Measurements from ENCODE around the gene DPYSL4. TPM values are rescaled to one million over a fixed set of nuclear protein-coding genes. Genes with fewer than 3 reads are reported as not detected.
"Not testable (repeated sequence)": the region's sequence is repeated elsewhere in the genome, so short reads cannot be mapped to it uniquely, and the experiment has no call there.

Gene DPYSL4
- total and polyA plus RNA-seq, 4 experiments from 2014 or later, result 0.21 to 1.8 (median 0.41) TPM

DNA sequence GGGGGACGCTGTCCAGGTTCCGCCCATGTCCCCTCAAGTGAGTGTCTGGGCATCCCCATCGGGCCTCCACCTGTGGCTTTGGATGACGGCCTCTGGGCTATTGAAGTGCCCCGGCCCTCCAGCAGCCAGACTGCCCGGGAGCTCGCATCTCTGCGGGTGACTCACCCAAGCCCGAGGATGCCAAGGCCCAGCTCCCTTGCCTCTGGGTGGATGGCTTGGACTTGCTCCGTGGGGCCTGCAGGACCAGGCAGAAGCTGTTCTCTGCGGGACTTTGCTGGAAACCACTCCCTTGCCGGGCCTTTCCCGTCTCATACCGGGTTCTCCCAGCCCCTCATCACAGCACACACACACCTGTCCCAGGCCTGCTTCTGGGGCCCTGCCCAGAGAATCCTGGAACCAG is 22.4 kb downstream of the DPYSL4 start:
- Mint-ChIP-seq H3K27ac (no peak overlapping the region), H3K36me3 (peaks cover 13 to 20% of the 10 kb centered on the region in 2 donors), H3K4me3 (no peak overlapping the region), H3K4me1 (peaks cover 0 to 2% (median 0%) of the 10 kb centered on the region in 4 donors), H3K27me3 (no peaks in the 10 kb centered on the region), H3K9me3 (peaks cover 4 to 15% (median 10%) of the 10 kb centered on the region in 8 donors)
- H3K36me3 ChIP-seq (ENCODE audit: insufficient read depth, low read length), result no peaks in the 10 kb centered on the region
- no peak for DNase-seq
- no peak overlapping the region for H3K4me3 ChIP-seq (ENCODE audit: low read length in 2 of 2)
- no peaks in the 10 kb centered on the region for H3K27me3 ChIP-seq (ENCODE audit: insufficient read depth, low read length)
- ChIA-PET CTCF (ENCODE audit: partially characterized antibody) (no interaction called here), POLR2A (ENCODE audit: partially characterized antibody) (no interaction called here)
- intact Hi-C loops (cut with micrococcal nuclease), result no loop called here
- no peaks in the 10 kb centered on the region for H3K9me3 ChIP-seq (ENCODE audit: control insufficient read depth in 1 of 2, low read length in 2 of 2)
- H3K27ac ChIP-seq (ENCODE audit: low read depth, low read length), result no peak overlapping the region
- no peaks in the 10 kb centered on the region for H3K4me1 ChIP-seq (ENCODE audit: insufficient read depth, low read length)

DNA sequence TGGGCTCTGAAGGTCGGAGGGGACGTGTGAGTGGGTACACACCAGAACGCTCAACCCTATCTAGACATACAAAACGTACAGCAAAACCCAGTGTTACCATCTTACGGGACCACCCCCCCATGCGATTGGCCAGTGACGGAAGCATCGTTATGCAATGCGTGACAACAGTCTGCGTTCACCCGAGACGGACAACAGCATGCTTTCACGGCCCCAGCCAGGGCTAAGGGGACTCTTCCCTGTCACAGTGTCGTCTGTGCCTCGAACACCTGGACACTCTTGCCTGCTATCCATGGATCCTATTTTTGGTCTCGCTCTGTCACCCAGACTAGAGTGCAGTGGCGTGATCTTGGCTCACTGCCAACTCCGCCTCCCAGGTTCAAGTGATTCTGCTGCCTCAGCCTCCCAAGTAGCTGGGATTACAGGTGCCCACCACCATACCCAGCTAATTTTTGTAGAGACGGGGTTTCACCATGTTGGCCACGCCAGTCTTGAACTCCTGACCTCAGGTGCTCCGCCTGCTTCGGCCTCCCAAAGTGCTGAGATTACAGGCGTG is 23.3 kb downstream of the DPYSL4 start:
- peaks cover 0 to 2% (median 0%) of the 10 kb centered on the region in 4 donors for H3K4me1 Mint-ChIP-seq
- Histone ChIP-seq H3K4me3 (ENCODE audit: low read length in 2 of 2) (no peak overlapping the region), H3K4me1 (ENCODE audit: insufficient read depth, low read length) (no peaks in the 10 kb centered on the region), H3K36me3 (ENCODE audit: insufficient read depth, low read length) (no peaks in the 10 kb centered on the region), H3K27me3 (ENCODE audit: insufficient read depth, low read length) (no peaks in the 10 kb centered on the region), H3K9me3 (ENCODE audit: control insufficient read depth in 1 of 2, low read length in 2 of 2) (no peaks in the 10 kb centered on the region), H3K27ac (ENCODE audit: low read depth, low read length) (no peak overlapping the region)
- DNase-seq, result no peak
- POLR2A ChIA-PET (ENCODE audit: partially characterized antibody), result no interaction called here
- H3K9me3 Mint-ChIP-seq, result peaks cover 4 to 24% (median 19%) of the 10 kb centered on the region in 8 donors
- no peak overlapping the region for H3K4me3 Mint-ChIP-seq
- CTCF ChIA-PET (ENCODE audit: partially characterized antibody), result no interaction called here
- intact Hi-C loops (cut with micrococcal nuclease), result no loop called here
- H3K27ac Mint-ChIP-seq, result no peak overlapping the region
- H3K27me3 Mint-ChIP-seq, result no peaks in the 10 kb centered on the region
- H3K36me3 Mint-ChIP-seq, result peaks cover 17 to 29% of the 10 kb centered on the region in 2 donors

DNA sequence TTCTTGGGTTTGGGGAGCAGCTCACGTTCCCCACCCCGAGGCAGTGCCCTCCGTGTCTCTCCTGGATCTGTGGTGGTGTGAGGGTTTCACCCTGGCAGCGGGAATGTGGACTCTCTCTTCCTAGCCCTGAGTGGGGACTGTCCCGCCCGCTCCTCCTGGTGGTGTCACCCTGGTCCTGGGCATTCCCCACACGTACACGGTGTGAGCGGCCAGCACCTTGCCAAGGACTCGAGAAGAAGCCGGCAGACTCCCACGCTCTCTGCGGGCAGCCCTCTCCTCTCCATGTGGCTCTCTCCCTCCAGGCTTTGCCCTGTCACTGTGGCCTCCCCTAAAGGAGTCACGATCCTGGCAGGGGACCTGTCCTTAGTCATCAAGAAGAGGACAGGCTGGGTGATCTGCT is 24.0 kb downstream of the DPYSL4 start:
- H3K36me3 Mint-ChIP-seq, result peaks cover 20 to 35% of the 10 kb centered on the region in 2 donors
- H3K36me3 ChIP-seq (ENCODE audit: insufficient read depth, low read length), result no peaks in the 10 kb centered on the region
- H3K27me3 ChIP-seq (ENCODE audit: insufficient read depth, low read length), result no peaks in the 10 kb centered on the region
- no peaks in the 10 kb centered on the region for H3K27me3 Mint-ChIP-seq
- ChIA-PET CTCF (ENCODE audit: partially characterized antibody) (no interaction called here), POLR2A (ENCODE audit: partially characterized antibody) (no interaction called here)
- no peak overlapping the region for H3K27ac ChIP-seq (ENCODE audit: low read depth, low read length)
- no peak overlapping the region for H3K27ac Mint-ChIP-seq
- H3K9me3 ChIP-seq (ENCODE audit: control insufficient read depth in 1 of 2, low read length in 2 of 2), result no peaks in the 10 kb centered on the region
- intact Hi-C loops (cut with micrococcal nuclease), result no loop called here
- H3K9me3 Mint-ChIP-seq, result peaks cover 4 to 30% (median 25%) of the 10 kb centered on the region in 8 donors
- H3K4me3 ChIP-seq (ENCODE audit: low read length in 2 of 2), result no peak overlapping the region
- no peak overlapping the region for H3K4me3 Mint-ChIP-seq
- no peaks in the 10 kb centered on the region for H3K4me1 ChIP-seq (ENCODE audit: insufficient read depth, low read length)
- DNase-seq, result peak in 1 of 5 donors; percentile 7
- peaks cover 0 to 2% (median 0%) of the 10 kb centered on the region in 4 donors for H3K4me1 Mint-ChIP-seq

DNA sequence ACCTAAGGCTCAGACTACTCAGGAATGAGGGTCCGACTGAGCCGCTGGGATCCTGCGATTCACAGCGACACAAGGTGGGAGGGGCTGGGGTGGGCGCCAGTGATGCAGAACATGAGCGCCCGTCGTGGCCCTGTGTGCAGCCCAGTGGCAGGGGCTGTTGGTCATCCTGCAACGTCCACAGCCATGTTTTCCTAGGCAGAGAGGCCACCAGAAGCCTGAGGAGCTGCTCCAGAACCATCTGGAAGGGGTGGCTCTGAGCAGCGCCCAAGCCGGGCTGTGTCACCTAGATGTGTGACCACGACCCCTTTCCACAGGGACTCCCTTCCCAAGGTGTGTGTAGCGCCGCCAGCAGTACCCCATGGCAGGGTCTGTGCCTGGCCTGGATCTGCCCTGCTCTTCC is 24.5 kb downstream of the DPYSL4 start:
- H3K27me3 Mint-ChIP-seq, result no peaks in the 10 kb centered on the region
- H3K27ac ChIP-seq (ENCODE audit: low read depth, low read length), result no peak overlapping the region
- peaks cover 0 to 2% (median 0%) of the 10 kb centered on the region in 4 donors for H3K4me1 Mint-ChIP-seq
- CTCF ChIA-PET (ENCODE audit: partially characterized antibody), result no interaction called here
- intact Hi-C loops (cut with micrococcal nuclease), result no loop called here
- POLR2A ChIA-PET (ENCODE audit: partially characterized antibody), result no interaction called here
- no peak overlapping the region for H3K4me3 ChIP-seq (ENCODE audit: low read length in 2 of 2)
- H3K4me1 ChIP-seq (ENCODE audit: insufficient read depth, low read length), result no peaks in the 10 kb centered on the region
- peaks cover 4 to 35% (median 28%) of the 10 kb centered on the region in 8 donors for H3K9me3 Mint-ChIP-seq
- no peaks in the 10 kb centered on the region for H3K36me3 ChIP-seq (ENCODE audit: insufficient read depth, low read length)
- H3K9me3 ChIP-seq (ENCODE audit: control insufficient read depth in 1 of 2, low read length in 2 of 2), result no peaks in the 10 kb centered on the region
- H3K4me3 Mint-ChIP-seq, result no peak overlapping the region
- H3K27me3 ChIP-seq (ENCODE audit: insufficient read depth, low read length), result no peaks in the 10 kb centered on the region
- DNase-seq, result no peak
- no peak overlapping the region for H3K27ac Mint-ChIP-seq
- H3K36me3 Mint-ChIP-seq, result peaks cover 20 to 35% of the 10 kb centered on the region in 2 donors

DNA sequence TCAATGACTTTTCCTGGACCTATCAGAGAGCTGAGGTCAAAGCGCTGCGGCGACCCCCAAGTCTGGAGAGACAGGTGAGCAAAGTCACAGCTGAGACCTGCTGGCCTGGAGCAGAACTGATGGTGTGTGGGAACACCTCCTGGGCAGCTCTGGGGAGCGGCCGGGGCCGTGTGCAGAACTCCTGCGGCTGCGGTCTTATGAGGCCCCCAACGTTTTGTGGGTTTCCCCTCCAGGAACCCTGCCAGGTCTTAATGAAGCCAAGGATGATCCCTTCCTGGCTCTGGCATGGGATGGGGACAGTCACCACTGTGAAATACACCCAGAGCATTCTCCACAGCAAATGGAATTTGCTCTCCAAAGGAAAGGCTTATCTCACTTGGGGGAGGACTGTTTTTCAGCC is 26.1 kb downstream of the DPYSL4 start:
- H3K36me3 Mint-ChIP-seq, result peaks cover 25 to 42% of the 10 kb centered on the region in 2 donors
- CTCF ChIA-PET (ENCODE audit: partially characterized antibody), result no interaction called here
- H3K9me3 Mint-ChIP-seq, result peaks cover 4 to 51% (median 34%) of the 10 kb centered on the region in 8 donors

DNA sequence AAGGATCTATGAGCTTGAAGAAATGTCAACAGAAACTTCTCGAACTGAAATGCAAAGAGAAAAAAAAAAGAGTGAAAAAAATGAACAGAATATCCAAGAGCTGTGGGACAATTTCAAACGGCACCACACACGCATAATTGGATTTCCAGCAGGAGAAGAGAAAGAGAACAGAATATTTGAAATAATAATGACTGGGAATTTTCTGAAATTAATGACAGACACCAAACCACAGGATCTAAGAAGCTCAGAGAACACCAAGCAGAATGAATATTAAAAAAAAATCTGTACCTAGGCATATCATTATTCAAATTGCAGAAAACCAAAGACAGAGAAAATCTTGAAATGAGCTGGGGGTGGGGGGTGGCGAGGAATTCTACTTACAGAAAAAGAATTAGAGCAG is 27.2 kb downstream of the DPYSL4 start:
- H3K27me3 ChIP-seq (ENCODE audit: insufficient read depth, low read length), result no peaks in the 10 kb centered on the region
- ChIA-PET POLR2A (ENCODE audit: partially characterized antibody) (no interaction called here), CTCF (ENCODE audit: partially characterized antibody) (no interaction called here)
- Mint-ChIP-seq H3K9me3 (peaks cover 4 to 51% (median 34%) of the 10 kb centered on the region in 8 donors), H3K4me3 (no peak overlapping the region), H3K27me3 (no peaks in the 10 kb centered on the region), H3K27ac (no peak overlapping the region), H3K4me1 (peaks cover 0 to 2% (median 0%) of the 10 kb centered on the region in 4 donors), H3K36me3 (peaks cover 24 to 46% of the 10 kb centered on the region in 2 donors)
- no peak overlapping the region for H3K4me3 ChIP-seq (ENCODE audit: low read length in 2 of 2)
- no peak for DNase-seq
- H3K36me3 ChIP-seq (ENCODE audit: insufficient read depth, low read length), result no peaks in the 10 kb centered on the region
- no peaks in the 10 kb centered on the region for H3K9me3 ChIP-seq (ENCODE audit: control insufficient read depth in 1 of 2, low read length in 2 of 2)
- intact Hi-C loops (cut with micrococcal nuclease), result no loop called here
- H3K27ac ChIP-seq (ENCODE audit: low read depth, low read length), result no peak overlapping the region
- H3K4me1 ChIP-seq (ENCODE audit: insufficient read depth, low read length), result no peaks in the 10 kb centered on the region

More for the DNA sequence above, 26.1 kb downstream of the DPYSL4 start:
- H3K27ac Mint-ChIP-seq, result no peak overlapping the region
- peaks cover 0 to 2% (median 0%) of the 10 kb centered on the region in 4 donors for H3K4me1 Mint-ChIP-seq
- Histone ChIP-seq H3K27me3 (ENCODE audit: insufficient read depth, low read length) (no peaks in the 10 kb centered on the region), H3K27ac (ENCODE audit: low read depth, low read length) (no peak overlapping the region), H3K4me1 (ENCODE audit: insufficient read depth, low read length) (no peaks in the 10 kb centered on the region), H3K9me3 (ENCODE audit: control insufficient read depth in 1 of 2, low read length in 2 of 2) (no peaks in the 10 kb centered on the region), H3K4me3 (ENCODE audit: low read length in 2 of 2) (no peak overlapping the region), H3K36me3 (ENCODE audit: insufficient read depth, low read length) (no peaks in the 10 kb centered on the region)
- no peaks in the 10 kb centered on the region for H3K27me3 Mint-ChIP-seq
- intact Hi-C loops (cut with micrococcal nuclease), result no loop called here
- POLR2A ChIA-PET (ENCODE audit: partially characterized antibody), result no interaction called here
- no peak for DNase-seq
- no peak overlapping the region for H3K4me3 Mint-ChIP-seq

DNA sequence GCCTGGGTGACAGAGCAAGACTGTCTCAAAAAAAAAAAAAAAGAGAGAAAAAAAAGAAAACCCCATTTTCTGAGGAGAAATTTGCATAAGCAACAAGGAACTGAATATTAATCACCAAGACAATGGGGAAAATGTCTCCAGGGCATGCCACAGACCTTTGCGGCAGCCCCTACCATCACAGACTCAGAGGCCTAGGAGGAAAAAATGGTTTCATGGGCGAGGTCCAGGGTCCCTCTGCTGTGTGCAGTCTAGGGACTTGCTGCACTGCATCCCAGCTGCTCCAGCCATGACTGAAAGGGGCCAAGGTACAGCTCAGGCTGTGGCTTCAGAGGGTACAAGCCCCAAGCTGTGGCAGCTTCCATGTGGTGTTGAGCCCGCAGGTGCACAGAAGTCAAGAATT is 29.7 kb downstream of the DPYSL4 start:
- H3K4me1 Mint-ChIP-seq; H3K9me3 ChIP-seq (ENCODE audit: control insufficient read depth in 1 of 2, low read length in 2 of 2); H3K4me3 ChIP-seq (ENCODE audit: low read length in 2 of 2); H3K27me3 Mint-ChIP-seq; CTCF ChIA-PET (ENCODE audit: partially characterized antibody); POLR2A ChIA-PET (ENCODE audit: partially characterized antibody); H3K27ac ChIP-seq (ENCODE audit: low read depth, low read length); H3K27ac Mint-ChIP-seq; H3K4me1 ChIP-seq (ENCODE audit: insufficient read depth, low read length); H3K36me3 ChIP-seq (ENCODE audit: insufficient read depth, low read length); intact Hi-C loops (cut with micrococcal nuclease); H3K27me3 ChIP-seq (ENCODE audit: insufficient read depth, low read length); DNase-seq; H3K4me3 Mint-ChIP-seq: not testable (repeated sequence)
- Mint-ChIP-seq H3K9me3 (peaks cover 4 to 51% (median 35%) of the 10 kb centered on the region in 8 donors), H3K36me3 (peaks cover 24 to 50% of the 10 kb centered on the region in 2 donors)
